HCT116 (cell line): ENCODE results near the gene LPO. TPM values are rescaled to one million over a fixed set of nuclear protein-coding genes. Genes with fewer than 3 reads are reported as not detected.

Source experiments
- ATAC-seq: fragments of 200-7000 bp; cut with Tn5 transposase; 2 replicates; pipeline ENCODE4 v1.9.1; 2020; ENCODE audit warnings: mild to moderate bottlenecking, moderate library complexity
- BruUV-seq: library from RNA; stranded (reverse); fragments of 400-500 nt; replicated peaks from 2 replicates; lab custom pipeline; 2021; lab: Mats Ljungman, UMichigan
- CTCF ChIA-PET: fragments of 300-600 bp; sonication (Branson Sonifier 250); formaldehyde crosslinking; loops from one replicate; lab custom pipeline; 2021; ENCODE audit warnings: antibody characterized with exemption; lab: Charles Lee
- POLR2A ChIA-PET: fragments of 300-600, 350-600 bp; sonication (Branson Sonifier 250); formaldehyde crosslinking; loops from one replicate; lab custom pipeline; 2021; ENCODE audit warnings: antibody characterized with exemption; lab: Charles Lee
- RAD21 ChIA-PET, 2 experiments: fragments of 300-600 bp; sonication (Branson Sonifier 250); formaldehyde crosslinking; loops; one replicate each; lab custom pipeline; 2023; ENCODE audit warnings: low total read pairs in 2 of 2; ENCODE audit not compliant: uncharacterized antibody in 2 of 2, unreplicated experiment in 2 of 2, low non-redundant PET in 1 of 2; lab: Charles Lee
- DNase-seq: peaks from one replicate; pipeline ENCODE4 v3.0.0-alpha.2; 2010; ENCODE audit warnings: low read depth, low spot score
- H2AFZ ChIP-seq: fragments of 200-600 bp; shearing (Covaris generic), sonication (generic); 2 replicates; pipeline ENCODE4 v1.6.1; 2017; ENCODE audit warnings: low read depth, mixed run types, mixed read lengths, antibody characterized with exemption, low read length; ENCODE audit not compliant: poor library complexity, severe bottlenecking
- H3K27ac ChIP-seq: 2 replicates; pipeline ENCODE4 v1.5.1; 2012; ENCODE audit warnings: low read depth, low read length
- H3K27me3 ChIP-seq: fragments of 200-600 bp; sonication (generic); 2 replicates; pipeline ENCODE4 v1.6.1; 2016; ENCODE audit warnings: mixed run types, low read length, mixed read lengths; ENCODE audit not compliant: insufficient read depth
- H3K36me3 ChIP-seq, 2 experiments: fragments of 200-500 bp in 1 of 2; fragments of 200-600 bp in 1 of 2; sonication (Bioruptor generic) in 1 of 2; sonication (generic) in 1 of 2; 2 replicates each; pipeline versions ENCODE4 v1.5.1 to v1.6.1; 2014 to 2016; ENCODE audit warnings: low read length in 2 of 2, inconsistent platforms in 1 of 2, mixed read lengths in 1 of 2, mixed run types in 1 of 2; ENCODE audit not compliant: insufficient read depth in 2 of 2, control insufficient read depth in 1 of 2
- H3K4me1 ChIP-seq, 2 experiments: fragments of 200-600 bp in 1 of 2; sonication (generic) in 1 of 2; 2 replicates each; pipeline versions ENCODE4 v1.5.1 to v1.6.1; 2012 to 2017; ENCODE audit warnings: low read length in 2 of 2, inconsistent platforms in 1 of 2, mild to moderate bottlenecking in 1 of 2, mixed read lengths in 1 of 2, mixed run types in 1 of 2, moderate library complexity in 1 of 2; ENCODE audit not compliant: insufficient read depth in 2 of 2, control insufficient read depth in 1 of 2
- H3K4me2 ChIP-seq: fragments of 200-600 bp; sonication (generic); 2 replicates; pipeline ENCODE4 v1.6.1; 2017; ENCODE audit warnings: mixed run types, low read length, mixed read lengths
- H3K4me3 ChIP-seq, 2 experiments: fragments of 200-600 bp in 1 of 2; sonication (generic) in 1 of 2; replicated peaks in 1 of 2; 2 replicates each; pipeline ENCODE4 v1.5.1; 2011 to 2016; ENCODE audit warnings: low read length in 2 of 2, control low read depth in 1 of 2, low read depth in 1 of 2, mild to moderate bottlenecking in 1 of 2, mixed read lengths in 1 of 2, mixed run types in 1 of 2
- H3K79me2 ChIP-seq: fragments of 200-600 bp; sonication (generic); 2 replicates; pipeline ENCODE4 v1.6.1; 2017; ENCODE audit warnings: mild to moderate bottlenecking, mixed run types, low read length, moderate library complexity, mixed read lengths; ENCODE audit not compliant: insufficient read depth
- H3K9ac ChIP-seq: fragments of 200-600 bp; sonication (generic); 2 replicates; pipeline ENCODE4 v1.6.1; 2016; ENCODE audit warnings: low read length, mixed read lengths
- H3K9me2 ChIP-seq: fragments of 200-600 bp; sonication (generic), shearing (Covaris generic); 2 replicates; pipeline ENCODE4 v1.6.1; 2017; ENCODE audit warnings: mixed run types, mild to moderate bottlenecking, moderate library complexity; ENCODE audit not compliant: insufficient read depth
- H3K9me3 ChIP-seq, 2 experiments: fragments of 200-500 bp in 1 of 2; fragments of 200-600 bp in 1 of 2; sonication (Bioruptor generic) in 1 of 2; sonication (generic) in 1 of 2; 2 replicates each; pipeline ENCODE4 v1.6.1; 2014 to 2017; ENCODE audit warnings: low read length in 2 of 2, mixed read lengths in 2 of 2, inconsistent platforms in 1 of 2, low read depth in 1 of 2, mild to moderate bottlenecking in 1 of 2, mixed run types in 1 of 2, moderate library complexity in 1 of 2; ENCODE audit not compliant: control insufficient read depth in 1 of 2, insufficient read depth in 1 of 2
- H4K20me1 ChIP-seq: fragments of 200-600 bp; sonication (generic), shearing (Covaris generic); 2 replicates; pipeline ENCODE4 v1.6.1; 2017; ENCODE audit warnings: mixed run types, mild to moderate bottlenecking, moderate library complexity; ENCODE audit not compliant: insufficient read depth
- CBX3 ChIP-seq: IDR thresholded peaks from 2 replicates; pipeline ENCODE4 v1.6.1; 2012; ENCODE audit warnings: low read depth
- CEBPB ChIP-seq: IDR thresholded peaks from 2 replicates; pipeline ENCODE4 v1.6.1; 2012; ENCODE audit warnings: low read depth
- EGR1 ChIP-seq: IDR thresholded peaks from 2 replicates; pipeline ENCODE4 v1.6.1; 2012; ENCODE audit warnings: low read depth
- EZH2 ChIP-seq: fragments of 200-600 bp; sonication (generic); IDR thresholded peaks from 2 replicates; pipeline ENCODE4 v1.6.1; 2017; ENCODE audit warnings: antibody characterized with exemption, mixed run types
- EZH2phosphoT487 ChIP-seq: fragments of 200-600 bp; IDR thresholded peaks from 2 replicates; pipeline ENCODE4 v1.6.1; 2018; ENCODE audit warnings: antibody characterized with exemption, borderline replicate concordance
- FOSL1 ChIP-seq: IDR thresholded peaks from 2 replicates; pipeline ENCODE4 v1.6.1; 2012; ENCODE audit warnings: low read depth
- JUND ChIP-seq: IDR thresholded peaks from 2 replicates; pipeline ENCODE4 v1.6.1; 2012
- POLR2AphosphoS5 ChIP-seq: IDR thresholded peaks from 2 replicates; pipeline ENCODE4 v1.6.1; 2011; ENCODE audit warnings: mild to moderate bottlenecking, low read depth, low read length, moderate library complexity
- RAD21 ChIP-seq: IDR thresholded peaks from 2 replicates; pipeline ENCODE4 v1.6.1; 2012; ENCODE audit warnings: low read depth, mild to moderate bottlenecking
- SP1 ChIP-seq: IDR thresholded peaks from 2 replicates; pipeline ENCODE4 v1.6.1; 2012; ENCODE audit warnings: low read depth
- SRF ChIP-seq: IDR thresholded peaks from 2 replicates; pipeline ENCODE4 v1.6.1; 2012; ENCODE audit warnings: low read depth
- TCF7L2 ChIP-seq: IDR thresholded peaks from 2 replicates; pipeline ENCODE4 v1.7.0; 2011; ENCODE audit warnings: borderline replicate concordance, inconsistent platforms; ENCODE audit not compliant: insufficient read depth, insufficient read length; ENCODE audit errors: extremely low read depth
- YY1 ChIP-seq: IDR thresholded peaks from 2 replicates; pipeline ENCODE4 v1.6.1; 2011; ENCODE audit warnings: low read length, low read depth, moderate library complexity, mild to moderate bottlenecking; ENCODE audit not compliant: insufficient replicate concordance; ENCODE audit errors: extremely low read depth
- ZNF274 ChIP-seq: fragments of 200-500 bp; sonication (Bioruptor generic); IDR thresholded peaks from 2 replicates; pipeline ENCODE4 v1.6.1; 2014; ENCODE audit warnings: mild to moderate bottlenecking, low read depth, low read length, inconsistent platforms
- intact Hi-C: fragments of 100-400 bp; cut with micrococcal nuclease; formaldehyde crosslinking; loops from 2 replicates; pipeline ENCODE4 v1.10.0; 2022
- total RNA-seq: library from RNA; stranded (reverse); gene quantifications from one replicate; pipeline ENCODE4 v1.2.1, GENCODE V29; 2021; ENCODE audit not compliant: unreplicated experiment
- TF ChIP-seq, protein P1 (sequence below): IDR thresholded peaks from 2 replicates; pipeline ENCODE4 v1.6.1; 2012
- TF ChIP-seq, protein P2 (sequence below): IDR thresholded peaks from 2 replicates; pipeline ENCODE4 v1.6.1; 2012
- TF ChIP-seq, protein P3 (sequence below), 3 experiments: fragments of 200-600 bp in 1 of 3; sonication (generic) in 1 of 3; IDR thresholded peaks in 2 of 3; conservative IDR thresholded peaks in 1 of 3; 2 replicates each; pipeline ENCODE4 v1.5.1; 2012 to 2017; ENCODE audit warnings: low read depth in 2 of 3, low read length in 2 of 3, antibody characterized with exemption in 1 of 3, borderline replicate concordance in 1 of 3, control low read depth in 1 of 3, mild to moderate bottlenecking in 1 of 3, mixed read lengths in 1 of 3, mixed run types in 1 of 3, moderate library complexity in 1 of 3; ENCODE audit not compliant: insufficient read depth in 1 of 3
- TF ChIP-seq, protein P4 (sequence below): IDR thresholded peaks from 2 replicates; pipeline ENCODE4 v1.6.1; 2011; ENCODE audit warnings: mild to moderate bottlenecking, low read length, moderate library complexity; ENCODE audit not compliant: insufficient replicate concordance; ENCODE audit errors: extremely low read depth

LPO gene
- total RNA-seq, 1 experiment from 2014 or later: not detected

GRCh38 chr17:58196610-58197009 is 41.8 kb upstream of the LPO start:
- ChIA-PET CTCF (interaction anchor here (0.8 kb wide), 1 partner anchor 252 kb away, joined by 3 read pairs; no protein-coding TSS in a partner anchor), POLR2A (no interaction called here), RAD21 (no interaction called here)
- H3K27ac ChIP-seq: no peak overlapping the region
- no peak overlapping the region for H3K4me2 ChIP-seq
- H3K27me3 ChIP-seq: no peaks in the 10 kb centered on the region; the same call in 1 of the 2 replicates
- H3K9me2 ChIP-seq: no peaks in the 10 kb centered on the region
- DNase-seq (no peak), ATAC-seq (no peak)
- H3K4me3 ChIP-seq: no peak overlapping the region
- H3K36me3 ChIP-seq: no peaks in the 10 kb centered on the region
- no peak for TF ChIP-seq TCF7L2
- TF ChIP-seq SP1: no peak
- no peak for TF ChIP-seq FOSL1
- TF ChIP-seq YY1: no peak
- TF ChIP-seq, protein P1, sequence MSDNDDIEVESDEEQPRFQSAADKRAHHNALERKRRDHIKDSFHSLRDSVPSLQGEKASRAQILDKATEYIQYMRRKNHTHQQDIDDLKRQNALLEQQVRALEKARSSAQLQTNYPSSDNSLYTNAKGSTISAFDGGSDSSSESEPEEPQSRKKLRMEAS: no peak
- no peak for TF ChIP-seq ZNF274
- no peak for TF ChIP-seq RAD21
- no peak for TF ChIP-seq EZH2phosphoT487
- TF ChIP-seq SRF: no peak
- TF ChIP-seq JUND: no peak
- TF ChIP-seq POLR2AphosphoS5: no peak
- no peak for TF ChIP-seq CBX3
- TF ChIP-seq, protein P2, sequence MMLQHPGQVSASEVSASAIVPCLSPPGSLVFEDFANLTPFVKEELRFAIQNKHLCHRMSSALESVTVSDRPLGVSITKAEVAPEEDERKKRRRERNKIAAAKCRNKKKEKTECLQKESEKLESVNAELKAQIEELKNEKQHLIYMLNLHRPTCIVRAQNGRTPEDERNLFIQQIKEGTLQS: no peak
- TF ChIP-seq, protein P3, sequence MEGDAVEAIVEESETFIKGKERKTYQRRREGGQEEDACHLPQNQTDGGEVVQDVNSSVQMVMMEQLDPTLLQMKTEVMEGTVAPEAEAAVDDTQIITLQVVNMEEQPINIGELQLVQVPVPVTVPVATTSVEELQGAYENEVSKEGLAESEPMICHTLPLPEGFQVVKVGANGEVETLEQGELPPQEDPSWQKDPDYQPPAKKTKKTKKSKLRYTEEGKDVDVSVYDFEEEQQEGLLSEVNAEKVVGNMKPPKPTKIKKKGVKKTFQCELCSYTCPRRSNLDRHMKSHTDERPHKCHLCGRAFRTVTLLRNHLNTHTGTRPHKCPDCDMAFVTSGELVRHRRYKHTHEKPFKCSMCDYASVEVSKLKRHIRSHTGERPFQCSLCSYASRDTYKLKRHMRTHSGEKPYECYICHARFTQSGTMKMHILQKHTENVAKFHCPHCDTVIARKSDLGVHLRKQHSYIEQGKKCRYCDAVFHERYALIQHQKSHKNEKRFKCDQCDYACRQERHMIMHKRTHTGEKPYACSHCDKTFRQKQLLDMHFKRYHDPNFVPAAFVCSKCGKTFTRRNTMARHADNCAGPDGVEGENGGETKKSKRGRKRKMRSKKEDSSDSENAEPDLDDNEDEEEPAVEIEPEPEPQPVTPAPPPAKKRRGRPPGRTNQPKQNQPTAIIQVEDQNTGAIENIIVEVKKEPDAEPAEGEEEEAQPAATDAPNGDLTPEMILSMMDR (IDR thresholded peaks at IDR 0.05 in 2 of 3, conservative IDR thresholded peaks at IDR 0.05 in 1 of 3; ENCODE audit: borderline replicate concordance in 1 of 3, insufficient read depth in 1 of 3, low read depth in 2 of 3, low read length in 2 of 3): no peak
- TF ChIP-seq, protein P4, sequence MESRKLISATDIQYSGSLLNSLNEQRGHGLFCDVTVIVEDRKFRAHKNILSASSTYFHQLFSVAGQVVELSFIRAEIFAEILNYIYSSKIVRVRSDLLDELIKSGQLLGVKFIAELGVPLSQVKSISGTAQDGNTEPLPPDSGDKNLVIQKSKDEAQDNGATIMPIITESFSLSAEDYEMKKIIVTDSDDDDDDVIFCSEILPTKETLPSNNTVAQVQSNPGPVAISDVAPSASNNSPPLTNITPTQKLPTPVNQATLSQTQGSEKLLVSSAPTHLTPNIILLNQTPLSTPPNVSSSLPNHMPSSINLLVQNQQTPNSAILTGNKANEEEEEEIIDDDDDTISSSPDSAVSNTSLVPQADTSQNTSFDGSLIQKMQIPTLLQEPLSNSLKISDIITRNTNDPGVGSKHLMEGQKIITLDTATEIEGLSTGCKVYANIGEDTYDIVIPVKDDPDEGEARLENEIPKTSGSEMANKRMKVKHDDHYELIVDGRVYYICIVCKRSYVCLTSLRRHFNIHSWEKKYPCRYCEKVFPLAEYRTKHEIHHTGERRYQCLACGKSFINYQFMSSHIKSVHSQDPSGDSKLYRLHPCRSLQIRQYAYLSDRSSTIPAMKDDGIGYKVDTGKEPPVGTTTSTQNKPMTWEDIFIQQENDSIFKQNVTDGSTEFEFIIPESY: no peak
- no peak for TF ChIP-seq CEBPB
- no peak for TF ChIP-seq EGR1
- no peak for TF ChIP-seq EZH2
- H3K9ac ChIP-seq: no peak overlapping the region
- H3K79me2 ChIP-seq: no peaks in the 10 kb centered on the region
- no TSS peak for BruUV-seq
- no peaks in the 10 kb centered on the region for H3K9me3 ChIP-seq
- no peaks in the 10 kb centered on the region for H4K20me1 ChIP-seq
- intact Hi-C loops: no loop called here
- H2AFZ ChIP-seq: no peak overlapping the region
- H3K4me1 ChIP-seq: peaks cover 0 to 3% of the 10 kb centered on the region in 2 experiments; a peak in 1 of 4 replicates
